GM12878 (cell line): Measurements from ENCODE around the gene IRAK2. TPM values are rescaled to one million over a fixed set of nuclear protein-coding genes. Genes with fewer than 3 reads are reported as not detected.

ENCODE experiments used
- ATAC-seq: fragments of 200-7000 bp; cut with Tn5 transposase; 3 replicates; pipeline ENCODE4 v1.9.1; 2020; ENCODE audit warnings: mild to moderate bottlenecking, moderate library complexity
- BruUV-seq: library from RNA; stranded (reverse); fragments of 400-500 nt; replicated peaks from 2 replicates; lab custom pipeline; 2021; lab: Mats Ljungman, UMichigan
- CTCF ChIA-PET: fragments of 300-600 bp; sonication (Branson Sonifier 250); formaldehyde crosslinking; extraction: SDS; loops from one replicate; lab custom pipeline; 2021; ENCODE audit warnings: inconsistent platforms; lab: Yijun Ruan, JAX
- POLR2A ChIA-PET: fragments of 350-600 bp; formaldehyde crosslinking; extraction: SDS; loops from one replicate; lab custom pipeline; 2021; ENCODE audit warnings: inconsistent platforms; lab: Charles Lee
- RAD21 ChIA-PET: fragments of 300-600 bp; sonication (Branson Sonifier 250); formaldehyde crosslinking; loops from one replicate; lab custom pipeline; 2023; ENCODE audit warnings: antibody characterized with exemption; ENCODE audit not compliant: unreplicated experiment; lab: Charles Lee
- SMC1A ChIA-PET: fragments of 300-600 bp; sonication (Branson Sonifier 250); formaldehyde crosslinking; loops from one replicate; lab custom pipeline; 2023; ENCODE audit not compliant: unreplicated experiment, uncharacterized antibody; lab: Charles Lee
- DNase-seq: peaks from one replicate; pipeline ENCODE4 v3.0.0-alpha.2; 2011; ENCODE audit warnings: low read depth, low spot score
- FAIRE-seq: peaks from 3 replicates; lab custom pipeline; 2011; peaks lifted over from hg19 to GRCh38; lab: Jason Lieb, UNC
- H2AFZ ChIP-seq: 2 replicates; pipeline ENCODE4 v1.6.0; 2011; ENCODE audit warnings: low read depth, low read length, control low read depth; ENCODE audit not compliant: control insufficient read depth
- H3K27ac ChIP-seq: 2 replicates; pipeline ENCODE4 v1.5.1; 2011; ENCODE audit warnings: control low read depth; ENCODE audit not compliant: control insufficient read depth, insufficient read depth
- H3K27me3 ChIP-seq, 2 experiments: replicated peaks in 1 of 2; 2 replicates each; pipeline versions ENCODE4 v1.6.0 to v1.6.1; 2011; ENCODE audit warnings: low read length in 1 of 2; ENCODE audit not compliant: control insufficient read depth in 2 of 2, insufficient read depth in 2 of 2
- H3K36me3 ChIP-seq, 2 experiments: 2 replicates each; pipeline ENCODE4 v1.5.1; 2011; ENCODE audit warnings: low read length in 1 of 2; ENCODE audit not compliant: control insufficient read depth in 2 of 2, insufficient read depth in 2 of 2
- H3K4me1 ChIP-seq: 2 replicates; pipeline ENCODE4 v1.6.1; 2011; ENCODE audit warnings: mild to moderate bottlenecking, low read length, moderate library complexity, mixed read lengths; ENCODE audit not compliant: control insufficient read depth, insufficient read depth
- H3K4me2 ChIP-seq: 2 replicates; pipeline ENCODE4 v1.6.0; 2011; ENCODE audit warnings: control low read depth; ENCODE audit not compliant: control insufficient read depth, insufficient read depth
- H3K4me3 ChIP-seq: fragments of 200-600 bp; sonication (generic); 2 replicates; pipeline ENCODE4 v1.5.1; 2016
- H3K79me2 ChIP-seq: 2 replicates; pipeline ENCODE4 v1.6.0; 2011; ENCODE audit warnings: low read length; ENCODE audit not compliant: control insufficient read depth, insufficient read depth
- H3K9ac ChIP-seq: 2 replicates; pipeline ENCODE4 v1.8.0; 2011; ENCODE audit warnings: low read length, control low read depth, mixed read lengths; ENCODE audit not compliant: control insufficient read depth, insufficient read depth
- H3K9me3 ChIP-seq: replicated peaks from 3 replicates; pipeline ENCODE4 v1.5.1; 2011; ENCODE audit warnings: mild to moderate bottlenecking, low read length; ENCODE audit not compliant: control insufficient read depth, insufficient read depth
- H4K20me1 ChIP-seq: 2 replicates; pipeline ENCODE4 v1.6.0; 2011; ENCODE audit not compliant: control insufficient read depth, insufficient read depth
- BHLHE40 ChIP-seq, 2 experiments: fragments of 450-650 bp in 1 of 2; IDR thresholded peaks; 2 replicates each; pipeline ENCODE4 v1.6.1; 2011 to 2017; ENCODE audit warnings: low read depth in 2 of 2, borderline replicate concordance in 1 of 2, improper control_type of control experiment in 1 of 2, low read length in 1 of 2, mild to moderate bottlenecking in 1 of 2
- CREM ChIP-seq: IDR thresholded peaks from 2 replicates; pipeline ENCODE4 v1.6.1; 2014; ENCODE audit warnings: antibody characterized with exemption, low read depth
- EP300 ChIP-seq, 2 experiments: fragments of 150-350 bp in 1 of 2; IDR thresholded peaks; 2 replicates each; pipeline ENCODE4 v1.6.1; 2011 to 2012; ENCODE audit warnings: low read depth in 2 of 2, low read length in 2 of 2, borderline replicate concordance in 1 of 2, improper control_type of control experiment in 1 of 2, inconsistent platforms in 1 of 2; ENCODE audit not compliant: control insufficient read depth in 1 of 2
- IKZF1 ChIP-seq: fragments of 450-650 bp; conservative IDR thresholded peaks from 2 replicates; pipeline ENCODE4 v1.6.1; 2017; ENCODE audit warnings: antibody characterized with exemption, mild to moderate bottlenecking
- SPI1 ChIP-seq: IDR thresholded peaks from 2 replicates; pipeline ENCODE4 v1.6.1; 2011; ENCODE audit warnings: low read depth, mild to moderate bottlenecking, low read length, moderate library complexity, borderline replicate concordance; ENCODE audit not compliant: insufficient read depth
- WGBS: methylation state at CpG from one replicate; pipeline ENCODE4 v1.1.6; 2016; ENCODE audit warnings: low lambda C conversion rate; ENCODE audit not compliant: insufficient replicate concordance, insufficient coverage; ENCODE audit errors: missing lambda C conversion rate; 5-methylcytosine and 5-hydroxymethylcytosine counted together
- in situ Hi-C: fragments of 300-500 bp; cut with MboI; formaldehyde crosslinking; loops from 9 replicates; pipeline ENCODE4 v1.14.3; 2018; ENCODE audit warnings: mixed read lengths
- intact Hi-C: fragments of 100-400 bp; cut with micrococcal nuclease; formaldehyde crosslinking; loops from one replicate; pipeline ENCODE4 v1.14.2; 2022; ENCODE audit not compliant: unreplicated experiment
- polyA plus RNA-seq, 11 experiments: library from polyadenylated mRNA; depleted of rRNA in 4 of 11; unstranded in 6 of 11; stranded (reverse) in 5 of 11; fragments of >200 nt; fragmentation: Nextera tagmentation in 4 of 11; fragmentation: Illumina TruSeq in 1 of 11; extraction: Ambion mirVana in 4 of 11; extraction: Trizol in 1 of 11; gene quantifications; 1 replicate in 1 of 11; 2 replicates in 10 of 11; pipeline versions ENCODE4 v1.2.1 to v1.2.3, GENCODE V29; 2011 to 2016; ENCODE audit warnings: inconsistent platforms in 2 of 11, missing spikeins in 2 of 11, low read depth in 1 of 11
- total RNA-seq, 4 experiments: library from RNA; depleted of rRNA in 3 of 4; stranded (reverse); fragments of >200 nt in 3 of 4; fragmentation: Illumina TruSeq in 1 of 4; extraction: Trizol in 1 of 4; gene quantifications; 2 replicates each; pipeline versions ENCODE4 v1.2.1 to v1.2.3, GENCODE V29; 2013 to 2021
- TF ChIP-seq, protein P1 (sequence below): fragments of 450-650 bp; formaldehyde crosslinking; IDR thresholded peaks from 2 replicates; pipeline ENCODE4 v1.4.0; 2022; ENCODE audit warnings: mild to moderate bottlenecking, moderate library complexity

IRAK2 gene
- total and polyA plus RNA-seq, 10 of the 15 experiments (the other 5 are each of a cell fraction or from before 2014, with no cell fraction given) = 0.48 to 5.7 (median 4.5) TPM

DNA sequence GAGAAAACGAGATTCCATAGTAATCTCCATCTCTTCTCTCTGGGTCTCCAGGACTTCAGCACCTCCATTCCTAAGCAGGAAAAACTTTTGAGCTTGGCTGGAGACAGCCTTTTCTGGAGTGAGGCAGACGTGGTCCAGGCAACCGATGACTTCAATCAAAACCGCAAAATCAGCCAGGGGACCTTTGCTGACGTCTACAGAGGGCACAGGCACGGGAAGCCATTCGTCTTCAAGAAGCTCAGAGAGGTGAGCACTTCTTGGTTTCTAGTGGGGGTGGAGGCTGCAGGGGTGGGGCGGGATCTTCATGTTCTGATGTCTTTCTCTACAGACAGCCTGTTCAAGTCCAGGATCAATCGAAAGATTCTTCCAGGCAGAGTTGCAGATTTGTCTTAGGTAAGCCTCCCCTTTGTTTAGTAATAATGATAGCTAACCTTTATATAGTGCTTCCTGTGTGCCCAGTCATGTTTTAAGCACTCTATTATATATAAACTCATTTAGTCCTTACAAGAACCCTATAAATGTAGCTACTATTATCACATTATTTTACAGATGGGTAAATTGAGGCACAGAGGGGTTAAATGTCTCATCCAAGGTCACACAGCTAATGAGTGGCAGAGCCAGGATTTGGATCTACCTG lies 48.6 kb downstream of the IRAK2 start:
- Histone ChIP-seq H3K36me3 (peaks cover 0 to 2% of the 10 kb centered on the region in 2 experiments; a peak in 2 of 4 replicates), H2AFZ (no peak overlapping the region), H3K4me3 (no peak overlapping the region), H3K9ac (no peak overlapping the region), H3K4me2 (no peak overlapping the region), H4K20me1 (no peaks in the 10 kb centered on the region), H3K79me2 (no peaks in the 10 kb centered on the region), H3K27ac (no peak overlapping the region), H3K9me3 (no peaks in the 10 kb centered on the region; the same call in 2 of the 3 replicates), H3K4me1 (no peaks in the 10 kb centered on the region), H3K27me3 (no peaks in the 10 kb centered on the region)
- 7% methylated on average over 9 of the region's 9 CpGs for WGBS
- DNase-seq (no peak), ATAC-seq (peak; percentile 95), FAIRE-seq (no peak)
- RAD21 ChIA-PET = interaction anchor here (0.7 to 1.9 kb wide), 7 partner anchors 9 to 36 kb away, joined by 3 to 8 read pairs (median 4); no protein-coding TSS in a partner anchor
- CTCF ChIA-PET = interaction anchor here (0.9 to 2.7 kb wide), 5 partner anchors 10 to 47 kb away, joined by 3 to 9 read pairs (median 3); no protein-coding TSS in a partner anchor
- BruUV-seq = TSS peak; percentile 70
- no peak for TF ChIP-seq SPI1
- TF ChIP-seq CREM = peak; percentile 25; the same call in 1 of the 2 replicates
- 0 out of 4 replicates have a peak, but pooled peaks of 1 of the 2 experiments have one; percentile 20 for TF ChIP-seq EP300 (IDR thresholded peaks at IDR 0.05; ENCODE audit: borderline replicate concordance in 1 of 2, control insufficient read depth in 1 of 2, low read depth in 2 of 2, low read length in 2 of 2)
- TF ChIP-seq, protein P1, sequence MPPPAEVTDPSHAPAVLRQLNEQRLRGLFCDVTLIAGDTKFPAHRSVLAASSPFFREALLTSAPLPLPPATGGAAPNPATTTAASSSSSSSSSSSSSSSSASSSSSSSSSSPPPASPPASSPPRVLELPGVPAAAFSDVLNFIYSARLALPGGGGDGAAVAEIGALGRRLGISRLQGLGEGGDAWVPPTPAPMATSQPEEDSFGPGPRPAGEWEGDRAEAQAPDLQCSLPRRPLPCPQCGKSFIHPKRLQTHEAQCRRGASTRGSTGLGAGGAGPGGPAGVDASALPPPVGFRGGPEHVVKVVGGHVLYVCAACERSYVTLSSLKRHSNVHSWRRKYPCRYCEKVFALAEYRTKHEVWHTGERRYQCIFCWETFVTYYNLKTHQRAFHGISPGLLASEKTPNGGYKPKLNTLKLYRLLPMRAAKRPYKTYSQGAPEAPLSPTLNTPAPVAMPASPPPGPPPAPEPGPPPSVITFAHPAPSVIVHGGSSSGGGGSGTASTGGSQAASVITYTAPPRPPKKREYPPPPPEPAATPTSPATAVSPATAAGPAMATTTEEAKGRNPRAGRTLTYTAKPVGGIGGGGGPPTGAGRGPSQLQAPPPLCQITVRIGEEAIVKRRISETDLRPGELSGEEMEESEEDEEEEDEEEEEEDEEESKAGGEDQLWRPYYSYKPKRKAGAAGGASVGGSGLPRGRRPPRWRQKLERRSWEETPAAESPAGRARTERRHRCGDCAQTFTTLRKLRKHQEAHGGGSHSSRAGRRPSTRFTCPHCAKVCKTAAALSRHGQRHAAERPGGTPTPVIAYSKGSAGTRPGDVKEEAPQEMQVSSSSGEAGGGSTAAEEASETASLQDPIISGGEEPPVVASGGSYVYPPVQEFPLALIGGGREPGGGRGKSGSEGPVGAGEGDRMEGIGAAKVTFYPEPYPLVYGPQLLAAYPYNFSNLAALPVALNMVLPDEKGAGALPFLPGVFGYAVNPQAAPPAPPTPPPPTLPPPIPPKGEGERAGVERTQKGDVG (CRISPR knock-in tag) = no peak
- 0 out of 2 replicates have a peak, but pooled peaks have one; percentile 25 for TF ChIP-seq IKZF1
- TF ChIP-seq BHLHE40 (IDR thresholded peaks at IDR 0.05; ENCODE audit: borderline replicate concordance in 1 of 2, low read depth in 2 of 2, low read length in 1 of 2) = peak in 1 of 2 experiments; percentile 33; a peak in 1 of 4 replicates
- intact Hi-C loops = no loop called here
- in situ Hi-C loops = no loop called here
- POLR2A ChIA-PET = interaction anchor here (0.6 to 2.2 kb wide), 7 partner anchors 9 to 138 kb away, joined by 3 to 7 read pairs (median 3); no protein-coding TSS in a partner anchor
- SMC1A ChIA-PET = interaction anchor here (0.7 to 3.7 kb wide), 8 partner anchors 9 to 48 kb away, joined by 3 to 33 read pairs (median 4); no protein-coding TSS in a partner anchor
